ENCODE data around the gene SLC6A8.

Gene SLC6A8

GRCh38 chrX:153648358-153649177 is 39.2 kb upstream of the SLC6A8 start:
- no peak for DNase-seq (ENCODE audit: low spot score)

DNA sequence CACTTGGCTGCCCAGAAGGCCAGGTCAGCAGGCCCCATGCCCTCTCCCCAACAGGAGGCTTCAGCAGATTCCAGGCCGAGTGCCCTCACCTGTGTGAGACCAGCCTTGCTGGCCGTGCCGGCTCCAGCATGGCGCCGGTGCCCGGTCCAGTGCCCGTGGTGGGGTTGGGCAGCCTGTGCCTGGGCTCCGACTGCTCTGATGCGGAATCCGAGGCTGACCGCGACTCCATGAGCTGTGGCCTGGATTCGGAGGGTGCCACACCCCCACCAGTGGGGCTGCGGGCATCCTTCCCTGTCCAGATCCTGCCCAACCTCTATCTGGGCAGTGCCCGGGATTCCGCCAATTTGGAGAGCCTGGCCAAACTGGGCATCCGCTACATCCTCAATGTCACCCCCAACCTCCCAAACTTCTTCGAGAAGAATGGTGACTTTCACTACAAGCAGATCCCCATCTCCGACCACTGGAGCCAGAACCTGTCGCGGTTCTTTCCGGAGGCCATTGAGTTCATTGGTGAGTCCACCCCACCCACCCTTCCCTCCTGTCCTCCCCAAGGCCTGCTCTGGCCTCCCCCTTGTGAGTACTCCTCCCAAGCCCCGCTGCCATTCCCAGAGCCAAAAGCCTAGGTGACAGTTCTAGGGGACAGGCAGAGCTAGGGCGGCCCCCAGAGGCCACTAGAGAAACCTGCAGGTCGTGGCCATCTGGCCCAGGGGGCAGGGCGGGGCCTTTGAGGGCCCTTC is 38.4 kb upstream of the SLC6A8 start:
- DNase-seq (ENCODE audit: low spot score): peak; percentile 79

DNA sequence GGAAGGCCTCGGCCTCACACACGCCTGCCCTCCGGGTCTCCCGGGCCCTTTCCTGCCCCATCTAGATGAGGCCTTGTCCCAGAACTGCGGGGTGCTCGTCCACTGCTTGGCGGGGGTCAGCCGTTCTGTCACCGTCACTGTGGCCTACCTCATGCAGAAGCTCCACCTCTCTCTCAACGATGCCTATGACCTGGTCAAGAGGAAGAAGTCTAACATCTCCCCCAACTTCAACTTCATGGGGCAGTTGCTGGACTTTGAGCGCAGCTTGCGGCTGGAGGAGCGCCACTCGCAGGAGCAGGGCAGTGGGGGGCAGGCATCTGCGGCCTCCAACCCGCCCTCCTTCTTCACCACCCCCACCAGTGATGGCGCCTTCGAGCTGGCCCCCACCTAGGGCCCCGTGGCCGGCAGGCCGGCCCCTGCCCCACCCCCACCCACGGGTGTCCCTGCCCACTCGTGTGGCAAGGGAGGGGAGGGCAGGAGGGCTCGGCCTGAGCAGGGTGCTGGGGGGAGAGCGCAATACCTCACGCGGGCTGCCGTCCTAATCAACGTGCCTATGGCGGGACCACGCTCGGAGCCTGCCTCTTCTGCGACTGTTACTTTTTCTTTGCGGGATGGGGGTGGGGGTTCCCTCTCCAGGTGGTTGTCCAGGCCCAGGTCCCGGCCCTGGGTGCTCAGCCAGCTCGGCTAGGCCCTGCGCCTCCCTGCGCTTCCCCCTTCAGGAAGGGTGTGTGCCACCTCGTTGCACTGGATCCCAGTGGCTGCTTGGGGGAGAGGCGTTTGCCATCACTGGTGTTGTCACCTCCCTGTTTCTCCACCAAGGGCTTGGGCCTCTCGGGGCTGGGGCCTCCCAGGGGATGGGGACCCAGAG is 37.6 kb upstream of the SLC6A8 start:
- DNase-seq (ENCODE audit: low spot score): no peak

DNA sequence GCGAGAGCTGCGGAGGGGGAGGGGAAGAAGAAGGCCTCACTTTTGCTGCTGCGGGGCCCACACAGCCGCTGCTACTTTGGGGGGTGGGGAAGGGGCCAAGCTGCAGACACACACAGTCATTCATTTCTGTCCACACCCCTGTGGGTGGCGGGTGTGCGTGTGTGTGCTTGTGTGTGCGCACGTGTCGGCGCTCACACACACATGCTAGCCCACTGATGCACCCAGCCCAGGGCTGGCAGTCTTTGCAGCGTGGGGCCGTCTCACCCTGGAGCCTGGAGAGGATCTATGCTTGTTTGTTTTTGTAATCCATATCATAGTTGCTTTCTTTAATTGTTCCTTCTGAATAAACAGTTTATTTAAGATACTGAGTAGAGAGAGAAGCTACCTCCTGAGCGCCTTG is 36.8 kb upstream of the SLC6A8 start:
- no peak for DNase-seq (ENCODE audit: low spot score)

DNA sequence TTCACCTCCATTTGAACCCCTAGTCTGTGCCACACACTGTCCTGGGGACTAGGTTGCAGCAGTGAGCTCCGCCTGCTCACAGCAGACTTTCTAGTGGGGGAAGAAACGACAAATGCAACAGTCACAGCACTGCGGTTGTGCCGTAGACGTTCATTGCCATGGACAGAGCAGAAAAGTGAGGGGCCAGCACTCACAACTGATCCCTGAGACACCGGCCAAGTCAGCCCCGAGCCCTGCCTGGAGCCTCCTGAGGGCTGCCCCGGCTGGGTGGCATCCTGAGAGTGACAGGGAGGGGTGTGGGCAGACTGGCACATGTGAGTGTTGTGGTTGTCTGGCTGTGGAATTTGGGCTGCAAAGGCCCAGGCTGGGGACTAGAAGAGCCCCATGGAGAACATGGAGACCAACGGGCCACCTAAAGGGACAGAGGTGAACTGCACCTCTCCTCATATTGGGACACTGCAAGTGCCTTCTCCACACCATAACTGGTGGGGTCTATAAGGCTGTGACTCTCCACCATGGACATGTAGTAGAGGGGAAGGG is 36.1 kb upstream of the SLC6A8 start:
- DNase-seq (ENCODE audit: low spot score): peak; percentile 47

- no peak for DNase-seq (ENCODE audit: low spot score)
Measured at GRCh38 chrX:153653556-153653955, 34.2 kb upstream of the SLC6A8 start.

DNA sequence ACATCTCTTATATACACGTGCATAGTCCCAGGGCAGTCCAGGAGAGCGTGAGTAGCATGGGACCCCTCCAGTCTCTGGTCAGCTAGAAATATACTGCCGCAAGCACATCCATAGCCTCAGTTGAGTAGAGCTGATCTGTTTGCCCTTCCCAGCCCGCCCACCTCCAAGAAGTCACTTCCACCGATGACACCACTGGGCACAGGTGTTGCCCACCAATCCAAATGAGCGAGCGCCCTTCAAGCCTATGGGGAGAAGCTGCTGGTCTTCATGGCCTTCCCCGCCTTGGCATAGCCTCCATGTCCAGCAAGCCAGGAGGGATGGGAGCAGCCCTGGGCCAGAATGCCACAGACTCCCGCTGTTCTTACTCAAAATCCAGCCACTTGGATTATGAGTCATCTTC is 30.6 kb upstream of the SLC6A8 start:
- no peak for DNase-seq (ENCODE audit: low spot score)

GRCh38 chrX:153659268-153659667 is 28.5 kb upstream of the SLC6A8 start:
- DNase-seq (ENCODE audit: low spot score): no peak

- no peak for DNase-seq (ENCODE audit: low spot score)
Measured at GRCh38 chrX:153662266-153662665, 25.5 kb upstream of the SLC6A8 start.

DNA sequence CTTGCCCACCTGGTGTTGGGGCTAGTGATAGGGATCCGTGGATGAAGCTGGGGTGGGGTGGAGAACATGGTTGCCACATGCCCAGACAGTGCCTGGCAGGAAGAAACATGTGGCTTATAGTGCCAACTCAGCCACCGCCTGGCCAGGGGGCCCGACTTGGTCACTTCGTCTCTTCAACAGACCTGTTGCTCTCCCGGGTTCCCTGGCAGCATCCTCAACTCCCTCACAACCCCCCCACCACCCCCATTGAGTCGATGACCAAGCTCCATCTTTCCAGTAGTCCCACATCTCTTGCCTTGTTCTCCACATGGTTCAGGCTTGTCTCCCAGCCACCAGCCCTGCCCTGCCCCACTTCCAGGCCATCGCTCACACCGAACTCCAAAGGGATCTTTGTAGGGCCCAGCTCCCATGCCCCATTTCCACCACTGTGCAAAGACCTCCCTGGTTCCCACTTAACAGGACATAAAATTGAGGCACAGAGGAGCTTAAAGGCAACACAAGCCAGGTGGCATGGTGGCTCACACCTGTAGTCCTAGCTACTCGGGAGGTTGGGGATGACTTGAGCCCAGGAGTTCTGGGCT is 21.9 kb upstream of the SLC6A8 start:
- DNase-seq (ENCODE audit: low spot score): no peak

DNA sequence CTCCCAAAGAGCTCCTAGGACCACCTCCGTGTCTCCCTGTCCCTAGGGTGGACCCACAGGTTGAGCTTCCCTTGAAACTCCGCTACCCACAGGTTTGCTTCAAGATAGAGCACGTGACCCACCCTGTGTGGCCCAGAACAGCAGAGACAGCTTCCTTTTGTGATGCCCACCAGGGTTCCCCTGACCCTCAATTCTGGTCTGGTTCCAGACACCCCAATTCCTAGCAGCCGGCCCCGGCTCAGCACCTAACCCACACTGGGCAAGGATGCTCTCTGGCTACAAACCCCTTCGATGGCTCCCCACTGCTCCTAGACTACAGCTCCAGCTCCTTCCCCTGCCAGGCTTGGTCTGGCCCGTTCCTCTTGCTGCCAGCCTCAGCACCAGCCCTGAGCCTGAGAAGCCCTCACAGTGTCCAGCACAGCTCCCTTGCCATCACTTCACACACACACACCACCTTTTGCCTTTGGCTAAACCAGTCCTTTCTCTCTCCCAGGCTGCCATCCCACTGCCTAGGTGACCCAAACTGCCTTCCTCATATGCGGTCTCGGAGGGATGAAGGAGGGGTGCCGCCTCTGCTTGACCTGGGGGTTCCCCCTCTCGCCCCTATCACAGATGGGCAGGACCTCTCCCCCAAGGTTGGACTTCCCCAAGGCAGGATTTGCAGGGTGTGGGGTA is 20.3 kb upstream of the SLC6A8 start:
- DNase-seq (ENCODE audit: low spot score): no peak

- DNase-seq (ENCODE audit: low spot score): peak; percentile 84
Measured at GRCh38 chrX:153667956-153668396, 19.8 kb upstream of the SLC6A8 start.

- no peak for DNase-seq (ENCODE audit: low spot score)
Measured at GRCh38 chrX:153668423-153669173, 19.1 kb upstream of the SLC6A8 start.

DNA sequence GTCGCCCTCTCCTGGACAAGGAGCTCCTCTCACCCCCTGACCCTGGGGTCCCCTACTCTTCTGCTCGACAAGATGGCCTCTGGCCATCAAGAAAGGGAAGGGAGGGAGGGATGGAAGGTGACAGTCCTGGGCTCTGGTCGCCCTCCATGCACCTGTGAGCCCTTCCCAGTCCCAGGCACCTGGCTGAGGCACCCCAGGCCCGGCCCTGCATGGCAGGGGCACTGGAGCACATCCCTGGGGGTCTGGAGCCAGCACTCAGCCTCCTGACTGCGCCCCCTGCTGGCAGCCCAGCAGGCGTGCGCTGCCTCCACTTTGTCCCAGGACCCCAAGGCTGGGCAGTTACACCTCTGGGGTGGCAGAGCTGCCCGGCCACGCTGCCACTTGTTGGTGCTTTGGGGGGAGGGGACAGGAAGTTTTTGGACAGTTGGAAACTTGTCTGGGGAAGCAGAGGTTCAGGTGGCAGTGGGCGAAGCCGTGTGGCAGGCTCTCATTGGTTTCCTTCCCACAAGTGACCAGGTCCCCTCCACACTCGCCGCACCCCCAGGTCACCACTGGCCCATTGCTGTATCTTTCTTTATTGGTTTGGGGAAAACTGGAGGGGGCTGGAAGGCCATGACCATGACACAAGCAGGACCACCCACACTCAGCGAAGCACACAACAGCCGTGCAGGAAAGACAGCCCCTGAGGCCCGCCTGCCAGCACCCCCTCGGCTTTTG is 18.4 kb upstream of the SLC6A8 start:
- DNase-seq (ENCODE audit: low spot score): peak; percentile 75

DNA sequence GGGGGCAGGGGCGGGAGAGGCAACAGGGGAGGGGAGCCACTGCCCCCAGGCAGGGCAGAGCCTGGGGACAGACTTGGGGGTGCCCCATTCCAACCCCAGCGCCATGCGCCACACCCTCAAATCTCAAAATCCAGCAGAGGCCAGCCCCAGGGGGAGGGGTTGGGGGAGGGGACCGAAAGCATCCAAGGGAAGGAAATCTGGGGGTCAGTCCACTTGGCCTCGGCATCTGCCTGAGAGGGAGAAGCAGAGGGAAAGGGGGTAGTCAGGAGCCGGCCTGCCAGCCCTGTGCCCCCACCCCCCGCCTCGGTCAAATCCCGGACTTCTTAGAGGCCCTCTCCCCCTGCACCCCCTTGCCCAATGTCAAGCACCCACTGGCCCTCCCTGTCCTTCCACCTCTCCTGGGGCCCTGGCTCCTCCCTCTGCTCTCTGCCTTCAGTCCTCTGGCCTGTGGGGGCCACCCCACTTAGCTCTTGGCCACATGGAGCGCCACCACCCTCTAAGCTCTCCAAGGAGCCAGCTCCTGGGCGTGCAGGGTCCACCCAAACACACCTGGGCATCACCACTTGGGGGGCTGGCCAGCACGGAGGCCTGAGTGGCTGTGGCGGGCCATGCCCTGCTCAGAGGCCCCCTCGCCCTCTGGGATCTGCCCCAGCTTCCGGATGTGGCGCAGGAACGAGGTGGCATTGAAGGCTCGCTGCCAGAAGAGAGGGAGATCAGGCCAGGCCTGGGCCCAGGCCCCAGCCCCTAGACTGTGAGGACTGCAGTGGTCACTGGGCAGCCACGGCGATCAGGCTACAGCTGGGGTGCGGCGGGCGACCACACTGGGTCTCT is 17.6 kb upstream of the SLC6A8 start:
- DNase-seq (ENCODE audit: low spot score): no peak

DNA sequence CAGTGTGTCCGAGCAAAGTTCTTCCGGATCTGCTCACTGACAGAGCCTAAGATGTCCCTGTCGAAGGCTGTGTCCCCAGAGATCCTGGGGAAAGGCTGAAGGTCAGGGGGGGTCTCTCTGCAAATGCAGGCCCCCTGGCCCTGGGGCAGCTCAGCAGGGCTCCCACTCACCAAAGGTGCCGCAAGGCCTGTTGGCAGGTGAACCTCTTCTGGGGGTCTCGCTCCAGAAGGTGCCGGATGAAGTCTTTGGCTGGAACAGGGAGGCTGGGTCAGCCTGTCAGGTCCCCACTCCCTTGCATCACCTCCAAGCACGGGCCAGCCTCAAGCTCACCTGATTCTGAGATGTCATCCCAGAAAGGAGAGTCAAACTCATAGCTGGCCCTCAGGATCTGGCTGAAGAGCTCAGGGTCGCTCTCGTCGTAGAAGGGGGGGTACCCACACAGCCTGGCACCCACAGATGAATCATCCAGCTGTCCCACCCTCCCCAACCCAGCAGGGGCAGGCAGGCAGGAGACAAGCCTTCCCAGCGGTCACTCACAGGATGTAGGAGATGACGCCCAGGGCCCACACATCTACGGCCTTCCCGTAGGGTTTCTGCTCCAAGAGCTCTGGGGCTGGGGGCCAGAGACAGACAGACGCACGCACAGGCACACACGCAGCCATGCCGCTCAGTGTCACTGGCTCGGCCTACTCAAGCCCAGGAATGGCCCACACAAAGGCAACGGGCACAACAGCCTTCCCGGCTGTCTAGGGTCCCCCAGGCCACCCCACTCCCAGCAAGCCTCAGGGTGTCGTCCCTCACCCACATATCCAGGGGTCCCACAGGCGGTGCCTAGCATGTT is 16.8 kb upstream of the SLC6A8 start:
- no peak for DNase-seq (ENCODE audit: low spot score)

GRCh38 chrX:153671589-153672530 is 15.9 kb upstream of the SLC6A8 start:
- no peak for DNase-seq (ENCODE audit: low spot score)

All from HuH-7 (cell line).